ENCODE data around the gene C19orf47. TPM values are rescaled to one million over a fixed set of nuclear protein-coding genes. Genes with fewer than 3 reads are reported as not detected.
A peak's percentile ranks its signal among the peaks of the same experiment; 100 is the strongest.
"Not testable (repeated sequence)": the region's sequence is repeated elsewhere in the genome, so short reads cannot be mapped to it uniquely, and the experiment has no call there.

The C19orf47 gene
- total RNA-seq, 1 donor from 2014 or later = 5.3 TPM

GRCh38 chr19:40374084-40374483, 25.9 kb upstream of the C19orf47 start:
- DNase-seq = no peak

- DNase-seq = no peak
Observed at GRCh38 chr19:40371802-40372122, 23.6 kb upstream of the C19orf47 start.

- no peak for DNase-seq
Observed at GRCh38 chr19:40370997-40371801, 23.0 kb upstream of the C19orf47 start.

GRCh38 chr19:40370253-40370652, 22.1 kb upstream of the C19orf47 start:
- DNase-seq = not testable (repeated sequence)

GRCh38 chr19:40369797-40370196, 21.6 kb upstream of the C19orf47 start:
- DNase-seq = no peak

GRCh38 chr19:40367577-40368434, 19.6 kb upstream of the C19orf47 start:
- no peak for DNase-seq

GRCh38 chr19:40366697-40367561, 18.7 kb upstream of the C19orf47 start:
- DNase-seq = no peak

GRCh38 chr19:40365613-40366401, 17.6 kb upstream of the C19orf47 start:
- DNase-seq = peak; percentile 79

GRCh38 chr19:40365010-40365409, 16.8 kb upstream of the C19orf47 start:
- DNase-seq = no peak

GRCh38 chr19:40363069-40363468, 14.9 kb upstream of the C19orf47 start:
- no peak for DNase-seq

GRCh38 chr19:40362160-40362559, 14.0 kb upstream of the C19orf47 start:
- DNase-seq = no peak

GRCh38 chr19:40360708-40361241, 12.6 kb upstream of the C19orf47 start:
- DNase-seq = no peak

GRCh38 chr19:40360020-40360707, 12.0 kb upstream of the C19orf47 start:
- DNase-seq = no peak

- no peak for DNase-seq
Observed at GRCh38 chr19:40358773-40359172, 10.6 kb upstream of the C19orf47 start.

GRCh38 chr19:40357640-40358039, 9.4 kb upstream of the C19orf47 start:
- DNase-seq = peak; percentile 70

GRCh38 chr19:40356681-40357595, 8.7 kb upstream of the C19orf47 start:
- peak; percentile 50 for DNase-seq

GRCh38 chr19:40355975-40356680, 7.9 kb upstream of the C19orf47 start:
- no peak for DNase-seq

GRCh38 chr19:40348961-40349507, 837 bp upstream of the C19orf47 start:
- DNase-seq = peak; percentile 64

- DNase-seq = no peak
Observed at GRCh38 chr19:40344422-40344821, 3.8 kb downstream of the C19orf47 start.

Measured in dermis blood vessel endothelial cell (primary cell).